Activated B cell treated with CpG ODN at 0.5 μM for 24 hours (primary cell): Measurements from ENCODE around the gene ST8SIA2. TPM values are rescaled to one million over a fixed set of nuclear protein-coding genes. Genes with fewer than 3 reads are reported as not detected.

Experiments used
- ATAC-seq: fragments of 200-7000 bp; cut with Tn5 transposase; one replicate; pipeline ENCODE4 v1.10.0; 2021; ENCODE audit warnings: low read depth, mild to moderate bottlenecking, moderate library complexity
- CTCF ChIA-PET: fragments of 350-600 bp; sonication (Branson Sonifier 250); formaldehyde crosslinking; loops from one replicate; lab custom pipeline; 2021; ENCODE audit warnings: antibody characterized with exemption; lab: Charles Lee
- POLR2A ChIA-PET: fragments of 350-600 bp; sonication (Branson Sonifier 250); formaldehyde crosslinking; loops from one replicate; lab custom pipeline; 2021; ENCODE audit warnings: antibody characterized with exemption; lab: Charles Lee
- DNase-seq: peaks from one replicate; pipeline ENCODE4 v3.0.0; 2022
- H3K27ac Mint-ChIP-seq: one replicate; pipeline ENCODE4 v1.8.0; 2020; ENCODE audit warnings: mixed read lengths
- H3K27me3 Mint-ChIP-seq: one replicate; pipeline ENCODE4 v1.8.0; 2021; ENCODE audit warnings: mixed read lengths
- H3K36me3 Mint-ChIP-seq: one replicate; pipeline ENCODE4 v1.8.0; 2021; ENCODE audit warnings: low read depth, mixed read lengths
- H3K4me1 Mint-ChIP-seq: one replicate; pipeline ENCODE4 v1.8.0; 2021; ENCODE audit warnings: mixed read lengths
- H3K4me3 Mint-ChIP-seq: one replicate; pipeline ENCODE4 v1.8.0; 2020; ENCODE audit warnings: mild to moderate bottlenecking, mixed read lengths
- H3K9me3 Mint-ChIP-seq: one replicate; pipeline ENCODE4 v1.8.0; 2020; ENCODE audit warnings: mixed read lengths
- intact Hi-C: fragments of 100-400 bp; cut with micrococcal nuclease; formaldehyde crosslinking; loops from one replicate; pipeline ENCODE4 v1.15.1; 2024
- total RNA-seq: library from RNA; stranded (reverse); gene quantifications from 2 replicates; pipeline ENCODE4 v1.2.3, GENCODE V29; 2022
- TF ChIP-seq, protein P1 (sequence below): fragments of 200-600 bp; IDR thresholded peaks from one replicate; pipeline ENCODE4 v1.8.0; 2022; ENCODE audit warnings: antibody characterized with exemption, mild to moderate bottlenecking

Gene ST8SIA2
- total RNA-seq, 1 donor from 2014 or later = not detected

DNA sequence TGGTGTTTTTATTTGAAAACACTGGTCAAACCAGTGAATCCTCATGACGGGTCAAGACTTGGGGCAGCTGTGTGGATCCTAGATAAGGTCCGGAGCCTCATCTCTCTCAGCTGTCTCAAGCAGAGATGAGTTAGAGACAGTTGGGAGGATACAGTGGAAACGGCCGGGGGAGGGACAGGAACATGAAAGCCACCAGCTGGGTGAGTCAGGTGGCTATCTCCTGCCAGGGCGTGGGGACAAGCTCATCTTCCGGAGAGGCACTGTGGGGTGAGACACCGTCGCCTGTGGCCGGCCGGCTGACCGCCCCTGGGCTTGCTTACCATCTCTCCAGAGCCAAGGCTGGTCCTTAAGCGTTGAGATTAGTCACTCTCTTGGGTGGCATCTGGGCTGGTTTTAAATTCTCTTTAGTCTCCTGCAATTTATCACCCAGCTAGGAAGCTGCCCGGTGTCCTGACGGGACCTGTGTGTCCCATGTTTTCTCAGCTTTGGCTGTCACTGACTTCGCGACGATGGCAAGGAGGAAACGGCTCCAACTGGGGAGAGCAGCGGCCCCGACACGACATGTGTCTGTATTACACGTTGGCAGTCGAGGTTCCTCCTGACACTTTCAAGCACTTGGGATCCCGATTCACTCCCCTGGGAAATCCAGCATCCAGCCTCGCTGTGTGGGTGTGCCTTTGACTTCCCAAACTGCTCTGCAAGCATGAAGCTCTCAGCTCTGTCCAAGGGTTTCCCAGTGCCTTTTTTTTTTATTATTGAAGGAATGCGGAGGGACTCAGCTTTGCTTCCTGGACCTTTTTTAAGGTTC is 7.5 kb downstream of the ST8SIA2 start:
- Mint-ChIP-seq H3K4me1 (no peaks in the 10 kb centered on the region), H3K9me3 (no peaks in the 10 kb centered on the region), H3K4me3 (no peak overlapping the region), H3K27me3 (peaks cover 10% of the 10 kb centered on the region), H3K36me3 (no peaks in the 10 kb centered on the region), H3K27ac (no peak overlapping the region)
- TF ChIP-seq, protein P1, sequence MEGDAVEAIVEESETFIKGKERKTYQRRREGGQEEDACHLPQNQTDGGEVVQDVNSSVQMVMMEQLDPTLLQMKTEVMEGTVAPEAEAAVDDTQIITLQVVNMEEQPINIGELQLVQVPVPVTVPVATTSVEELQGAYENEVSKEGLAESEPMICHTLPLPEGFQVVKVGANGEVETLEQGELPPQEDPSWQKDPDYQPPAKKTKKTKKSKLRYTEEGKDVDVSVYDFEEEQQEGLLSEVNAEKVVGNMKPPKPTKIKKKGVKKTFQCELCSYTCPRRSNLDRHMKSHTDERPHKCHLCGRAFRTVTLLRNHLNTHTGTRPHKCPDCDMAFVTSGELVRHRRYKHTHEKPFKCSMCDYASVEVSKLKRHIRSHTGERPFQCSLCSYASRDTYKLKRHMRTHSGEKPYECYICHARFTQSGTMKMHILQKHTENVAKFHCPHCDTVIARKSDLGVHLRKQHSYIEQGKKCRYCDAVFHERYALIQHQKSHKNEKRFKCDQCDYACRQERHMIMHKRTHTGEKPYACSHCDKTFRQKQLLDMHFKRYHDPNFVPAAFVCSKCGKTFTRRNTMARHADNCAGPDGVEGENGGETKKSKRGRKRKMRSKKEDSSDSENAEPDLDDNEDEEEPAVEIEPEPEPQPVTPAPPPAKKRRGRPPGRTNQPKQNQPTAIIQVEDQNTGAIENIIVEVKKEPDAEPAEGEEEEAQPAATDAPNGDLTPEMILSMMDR = no peak
- ChIA-PET POLR2A (no interaction called here), CTCF (no interaction called here)
- intact Hi-C loops = no loop called here
- DNase-seq = no peak
- no peak for ATAC-seq

- TF ChIP-seq, protein P1 = no peak
Measured at GRCh38 chr15:92402751-92403150, 9.1 kb downstream of the ST8SIA2 start.

DNA sequence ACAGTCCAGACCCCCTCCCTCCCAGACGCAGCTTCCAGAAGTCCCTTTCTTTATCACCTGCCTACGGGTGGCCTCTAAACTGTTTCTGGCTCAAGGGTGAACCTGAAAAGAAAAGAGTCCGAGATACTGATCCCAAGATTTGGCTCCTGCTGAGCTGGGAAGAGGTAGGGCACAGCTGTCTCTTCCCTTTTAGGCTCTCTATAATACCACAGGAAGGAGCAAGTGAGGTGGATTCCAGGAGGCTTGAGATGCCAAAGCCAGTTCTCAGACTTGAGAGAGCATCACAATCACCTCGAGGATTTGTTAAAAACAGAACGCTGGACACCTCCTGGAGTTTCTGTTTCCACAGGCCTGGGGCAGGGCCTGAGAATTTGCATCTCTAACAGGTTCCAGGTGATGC is 12.3 kb downstream of the ST8SIA2 start:
- DNase-seq (no peak), ATAC-seq (no peak)
- TF ChIP-seq, protein P1 = no peak
- POLR2A ChIA-PET = no interaction called here
- no peak overlapping the region for H3K27ac Mint-ChIP-seq
- no peaks in the 10 kb centered on the region for H3K9me3 Mint-ChIP-seq
- no peaks in the 10 kb centered on the region for H3K4me1 Mint-ChIP-seq
- no peak overlapping the region for H3K4me3 Mint-ChIP-seq
- H3K27me3 Mint-ChIP-seq = peaks cover 6% of the 10 kb centered on the region
- CTCF ChIA-PET = no interaction called here
- H3K36me3 Mint-ChIP-seq = no peaks in the 10 kb centered on the region
- intact Hi-C loops = no loop called here

More at GRCh38 chr15:92402751-92403150, 9.1 kb downstream of the ST8SIA2 start:
- Mint-ChIP-seq H3K9me3 (no peaks in the 10 kb centered on the region), H3K36me3 (no peaks in the 10 kb centered on the region), H3K4me3 (no peak overlapping the region), H3K27me3 (peaks cover 6% of the 10 kb centered on the region), H3K4me1 (no peaks in the 10 kb centered on the region), H3K27ac (no peak overlapping the region)
- no peak for DNase-seq
- no peak for ATAC-seq
- intact Hi-C loops = no loop called here
- POLR2A ChIA-PET = no interaction called here
- CTCF ChIA-PET = no interaction called here

- no peak for DNase-seq
- intact Hi-C loops = no loop called here
- Mint-ChIP-seq H3K4me3 (no peak overlapping the region), H3K27me3 (peaks cover 9% of the 10 kb centered on the region), H3K36me3 (no peaks in the 10 kb centered on the region), H3K27ac (no peak overlapping the region), H3K4me1 (no peaks in the 10 kb centered on the region), H3K9me3 (no peaks in the 10 kb centered on the region)
- ChIA-PET POLR2A (no interaction called here), CTCF (no interaction called here)
- ATAC-seq = no peak
- TF ChIP-seq, protein P1 = no peak
Measured at GRCh38 chr15:92407321-92407720, 13.6 kb downstream of the ST8SIA2 start.

DNA sequence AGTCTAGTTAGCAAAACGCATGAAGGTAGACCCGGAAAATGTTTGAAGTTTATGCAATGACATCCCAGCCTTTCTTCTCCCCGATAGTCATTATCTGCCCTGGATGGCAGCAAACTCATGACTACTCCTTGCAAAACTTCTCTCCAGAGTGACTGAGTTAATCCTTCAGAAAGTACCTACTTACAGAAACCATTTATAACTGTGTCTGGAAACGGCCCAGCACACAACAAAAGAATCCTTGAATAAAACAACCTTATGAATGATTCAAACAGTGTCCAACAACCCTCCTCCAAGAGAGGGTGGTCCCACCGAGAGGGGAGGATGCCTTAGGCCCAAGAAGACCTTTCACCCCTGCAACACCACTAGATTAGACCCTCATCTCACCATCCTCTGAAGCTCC is 14.2 kb downstream of the ST8SIA2 start:
- intact Hi-C loops = no loop called here
- peaks cover 9% of the 10 kb centered on the region for H3K27me3 Mint-ChIP-seq
- no peaks in the 10 kb centered on the region for H3K4me1 Mint-ChIP-seq
- DNase-seq = no peak
- H3K36me3 Mint-ChIP-seq = no peaks in the 10 kb centered on the region
- H3K4me3 Mint-ChIP-seq = no peak overlapping the region
- H3K27ac Mint-ChIP-seq = no peak overlapping the region
- no peaks in the 10 kb centered on the region for H3K9me3 Mint-ChIP-seq
- no peak for ATAC-seq
- TF ChIP-seq, protein P1 = no peak
- ChIA-PET POLR2A (no interaction called here), CTCF (interaction anchor here (0.6 kb wide), 1 partner anchor 52 kb away, joined by 3 read pairs; no protein-coding TSS in a partner anchor)
